ENCODE results near the gene FBXW5. TPM values are rescaled to one million over a fixed set of nuclear protein-coding genes. Genes with fewer than 3 reads are reported as not detected.

The FBXW5 gene
- total RNA-seq, 2 experiments from 2014 or later: 63.3 to 89.6 TPM

DNA sequence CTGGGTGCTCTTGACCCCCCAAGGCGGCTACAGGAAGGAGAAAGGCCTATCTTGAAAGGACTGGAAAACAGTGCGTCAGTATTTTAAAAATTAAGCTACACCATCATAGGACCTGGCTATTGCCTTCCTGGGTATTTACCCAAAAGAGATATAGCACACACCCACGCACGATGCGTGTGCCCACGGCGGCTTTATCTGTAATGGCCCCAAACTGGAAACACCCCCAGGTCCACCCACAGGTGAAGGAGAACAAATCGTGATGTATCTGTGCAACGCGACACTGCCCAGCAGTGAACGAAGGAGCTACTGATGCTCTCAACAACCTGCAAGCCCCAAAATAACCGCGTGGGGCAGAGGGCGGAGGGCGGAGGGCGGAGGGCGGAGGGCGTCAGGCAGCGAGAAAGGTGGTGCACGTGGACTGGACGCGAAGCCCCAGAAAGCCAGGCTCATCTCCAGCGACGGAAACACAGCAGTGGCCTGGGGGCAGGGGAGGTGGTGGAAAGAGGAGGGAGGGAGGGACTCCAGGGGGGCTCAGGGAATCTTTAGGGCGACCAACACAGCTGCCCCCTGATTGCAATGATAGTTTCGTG lies 20.4 kb upstream of the FBXW5 start:
- BruUV-seq (replicated peaks): no TSS peak
- ChIA-PET CTCF (ENCODE audit: unreplicated experiment) (interaction anchor here (0.7 kb wide), 1 partner anchor 14 kb away, joined by 3 read pairs; no protein-coding TSS in a partner anchor), POLR2A (interaction anchor here (0.7 kb wide), 1 partner anchor 37 kb away, joined by 4 read pairs; no protein-coding TSS in a partner anchor)
- Histone ChIP-seq H3K36me3 (ENCODE audit: insufficient read depth, low read length) (no peaks in the 10 kb centered on the region), H4K20me1 (ENCODE audit: insufficient read depth, low read length) (no peaks in the 10 kb centered on the region), H3K4me3 (ENCODE audit: low read depth, low read length, poor library complexity, severe bottlenecking) (no peak overlapping the region), H3K9me3 (ENCODE audit: low read length) (no peaks in the 10 kb centered on the region), H3K79me2 (ENCODE audit: insufficient read depth, low read depth, low read length) (no peaks in the 10 kb centered on the region), H3K9me2 (ENCODE audit: insufficient read depth, low read length) (no peaks in the 10 kb centered on the region), H2AFZ (ENCODE audit: low read length) (no peak overlapping the region), H3K4me2 (ENCODE audit: low read length) (no peak overlapping the region), H3K4me1 (ENCODE audit: insufficient read depth, low read length, poor library complexity, severe bottlenecking) (peaks cover 8% of the 10 kb centered on the region), H3K27ac (ENCODE audit: low read depth, low read length, poor library complexity, severe bottlenecking) (no peak overlapping the region)
- intact Hi-C loops (cut with micrococcal nuclease; ENCODE audit: unreplicated experiment): no loop called here
- DNase-seq (ENCODE audit: low spot score): no peak
- TF ChIP-seq EZH2phosphoT487 (IDR thresholded peaks at IDR 0.05; ENCODE audit: borderline replicate concordance, low read depth, low read length): no peak
- TF ChIP-seq, protein P1, sequence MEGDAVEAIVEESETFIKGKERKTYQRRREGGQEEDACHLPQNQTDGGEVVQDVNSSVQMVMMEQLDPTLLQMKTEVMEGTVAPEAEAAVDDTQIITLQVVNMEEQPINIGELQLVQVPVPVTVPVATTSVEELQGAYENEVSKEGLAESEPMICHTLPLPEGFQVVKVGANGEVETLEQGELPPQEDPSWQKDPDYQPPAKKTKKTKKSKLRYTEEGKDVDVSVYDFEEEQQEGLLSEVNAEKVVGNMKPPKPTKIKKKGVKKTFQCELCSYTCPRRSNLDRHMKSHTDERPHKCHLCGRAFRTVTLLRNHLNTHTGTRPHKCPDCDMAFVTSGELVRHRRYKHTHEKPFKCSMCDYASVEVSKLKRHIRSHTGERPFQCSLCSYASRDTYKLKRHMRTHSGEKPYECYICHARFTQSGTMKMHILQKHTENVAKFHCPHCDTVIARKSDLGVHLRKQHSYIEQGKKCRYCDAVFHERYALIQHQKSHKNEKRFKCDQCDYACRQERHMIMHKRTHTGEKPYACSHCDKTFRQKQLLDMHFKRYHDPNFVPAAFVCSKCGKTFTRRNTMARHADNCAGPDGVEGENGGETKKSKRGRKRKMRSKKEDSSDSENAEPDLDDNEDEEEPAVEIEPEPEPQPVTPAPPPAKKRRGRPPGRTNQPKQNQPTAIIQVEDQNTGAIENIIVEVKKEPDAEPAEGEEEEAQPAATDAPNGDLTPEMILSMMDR (conservative IDR thresholded peaks at IDR 0.05; ENCODE audit: low read length): no peak

DNA sequence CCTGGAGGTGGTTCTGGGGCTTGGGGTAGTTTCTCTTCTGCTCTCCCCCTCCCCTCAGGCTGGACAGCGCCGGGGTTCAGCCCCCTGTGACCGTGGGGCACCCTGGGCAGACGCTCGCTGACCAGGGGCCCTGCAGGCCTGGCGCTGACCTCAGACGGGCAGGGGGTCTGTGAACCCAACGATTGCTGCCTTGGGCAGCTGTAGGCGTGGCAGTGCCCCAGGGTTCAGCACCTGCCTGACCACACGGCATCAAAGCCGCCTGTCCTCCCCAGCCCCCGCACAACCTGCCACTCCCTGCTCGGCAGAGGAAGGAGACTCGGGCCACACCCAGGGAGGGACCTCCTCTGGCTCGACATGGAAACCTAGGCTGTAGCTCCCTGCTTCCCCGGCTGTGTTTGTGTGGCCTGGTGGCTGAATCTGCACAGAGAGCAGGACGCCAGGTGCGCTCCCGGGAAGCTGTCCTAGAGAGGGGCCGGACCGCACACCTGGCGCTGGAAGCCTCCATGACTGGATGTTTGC lies 19.7 kb upstream of the FBXW5 start:
- Histone ChIP-seq H4K20me1 (ENCODE audit: insufficient read depth, low read length) (no peaks in the 10 kb centered on the region), H3K27ac (ENCODE audit: low read depth, low read length, poor library complexity, severe bottlenecking) (no peak overlapping the region), H3K9me3 (ENCODE audit: low read length) (no peaks in the 10 kb centered on the region), H3K4me2 (ENCODE audit: low read length) (no peak overlapping the region), H3K79me2 (ENCODE audit: insufficient read depth, low read depth, low read length) (no peaks in the 10 kb centered on the region), H2AFZ (ENCODE audit: low read length) (no peak overlapping the region), H3K4me1 (ENCODE audit: insufficient read depth, low read length, poor library complexity, severe bottlenecking) (peaks cover 8% of the 10 kb centered on the region), H3K4me3 (ENCODE audit: low read depth, low read length, poor library complexity, severe bottlenecking) (no peak overlapping the region), H3K9me2 (ENCODE audit: insufficient read depth, low read length) (no peaks in the 10 kb centered on the region), H3K36me3 (ENCODE audit: insufficient read depth, low read length) (no peaks in the 10 kb centered on the region)
- intact Hi-C loops (cut with micrococcal nuclease; ENCODE audit: unreplicated experiment): no loop called here
- CTCF ChIA-PET (ENCODE audit: unreplicated experiment): no interaction called here
- TF ChIP-seq, protein P1 (conservative IDR thresholded peaks at IDR 0.05; ENCODE audit: low read length): no peak
- no peak for TF ChIP-seq EZH2phosphoT487 (IDR thresholded peaks at IDR 0.05; ENCODE audit: borderline replicate concordance, low read depth, low read length)
- BruUV-seq (replicated peaks): no TSS peak
- POLR2A ChIA-PET: no interaction called here
- no peak for DNase-seq (ENCODE audit: low spot score)

DNA sequence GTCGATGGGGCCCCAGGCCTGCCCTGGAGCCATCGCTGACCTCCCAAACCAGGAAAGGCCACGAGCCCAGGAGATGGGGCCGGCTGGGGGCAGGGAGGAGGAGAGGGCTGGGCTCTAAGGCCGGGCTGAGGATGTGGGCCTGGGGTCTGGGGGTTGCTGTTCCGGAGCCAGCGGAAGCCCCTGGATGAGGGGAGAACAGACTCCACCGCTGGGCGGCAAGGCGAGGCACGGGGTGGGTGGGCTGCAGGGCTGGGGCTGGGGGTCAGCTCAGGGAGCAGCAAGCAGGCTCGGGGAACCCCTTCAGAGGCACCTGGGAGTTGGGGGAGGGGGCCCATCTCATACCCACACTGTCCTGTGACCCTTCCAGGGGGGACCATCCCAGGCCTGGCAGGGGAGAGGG lies 19.2 kb upstream of the FBXW5 start:
- no peak overlapping the region for H3K4me2 ChIP-seq (ENCODE audit: low read length)
- H3K9me2 ChIP-seq (ENCODE audit: insufficient read depth, low read length): no peaks in the 10 kb centered on the region
- DNase-seq (ENCODE audit: low spot score): no peak
- no peak for TF ChIP-seq EZH2phosphoT487 (IDR thresholded peaks at IDR 0.05; ENCODE audit: borderline replicate concordance, low read depth, low read length)
- TF ChIP-seq, protein P1 (conservative IDR thresholded peaks at IDR 0.05; ENCODE audit: low read length): no peak
- H3K79me2 ChIP-seq (ENCODE audit: insufficient read depth, low read depth, low read length): no peaks in the 10 kb centered on the region
- CTCF ChIA-PET (ENCODE audit: unreplicated experiment): no interaction called here
- POLR2A ChIA-PET: no interaction called here
- no peaks in the 10 kb centered on the region for H3K36me3 ChIP-seq (ENCODE audit: insufficient read depth, low read length)
- intact Hi-C loops (cut with micrococcal nuclease; ENCODE audit: unreplicated experiment): no loop called here
- H2AFZ ChIP-seq (ENCODE audit: low read length): no peak overlapping the region
- H4K20me1 ChIP-seq (ENCODE audit: insufficient read depth, low read length): no peaks in the 10 kb centered on the region
- no peak overlapping the region for H3K27ac ChIP-seq (ENCODE audit: low read depth, low read length, poor library complexity, severe bottlenecking)
- no TSS peak for BruUV-seq (replicated peaks)
- H3K4me1 ChIP-seq (ENCODE audit: insufficient read depth, low read length, poor library complexity, severe bottlenecking): peaks cover 8% of the 10 kb centered on the region
- no peaks in the 10 kb centered on the region for H3K9me3 ChIP-seq (ENCODE audit: low read length)
- no peak overlapping the region for H3K4me3 ChIP-seq (ENCODE audit: low read depth, low read length, poor library complexity, severe bottlenecking)
